Transverse colon (tissue), 4 donors: ENCODE data around the gene POC1B. TPM values are rescaled to one million over a fixed set of nuclear protein-coding genes. Genes with fewer than 3 reads are reported as not detected.

Source experiments
- DNase-seq: peaks from one replicate; pipeline ENCODE4 v3.0.0-alpha.2; 2019
- H3K27ac ChIP-seq, 4 donors: fragments of 200-600 bp; sonication (generic); 2 replicates each; pipeline ENCODE4 v1.5.1; 2016 to 2018; ENCODE audit warnings: inconsistent platforms in 4 of 4
- H3K27me3 ChIP-seq: fragments of 200-600 bp; sonication (generic); 2 replicates; pipeline ENCODE4 v1.5.1; 2017; ENCODE audit warnings: inconsistent platforms
- H3K36me3 ChIP-seq, 4 donors: fragments of 200-600 bp; sonication (generic); 2 replicates each; pipeline ENCODE4 v1.5.1; 2017 to 2019; ENCODE audit warnings: inconsistent platforms in 4 of 4
- H3K4me1 ChIP-seq, 4 donors: fragments of 200-600 bp; sonication (generic); 2 replicates each; pipeline ENCODE4 v1.5.1; 2017 to 2020; ENCODE audit warnings: inconsistent platforms in 4 of 4
- H3K4me3 ChIP-seq, 4 donors: fragments of 200-600 bp; sonication (generic); 1 replicate in 1 of 4; 2 replicates in 3 of 4; pipeline versions ENCODE4 v1.5.1 to v1.6.1; 2017 to 2019; ENCODE audit warnings: inconsistent platforms in 4 of 4
- H3K9me3 ChIP-seq, 2 donors: fragments of 200-600 bp; sonication (generic); 2 replicates each; pipeline ENCODE4 v1.5.1; 2017 to 2019; ENCODE audit warnings: inconsistent platforms in 2 of 2
- EP300 ChIP-seq: sonication (generic); formaldehyde crosslinking; IDR thresholded peaks from one replicate; pipeline ENCODE4 v1.6.1; 2017; ENCODE audit warnings: antibody characterized with exemption, low read depth
- POLR2A ChIP-seq: fragments of 450-650 bp; IDR thresholded peaks from one replicate; pipeline ENCODE4 v1.6.1; 2016; ENCODE audit warnings: antibody characterized with exemption, mild to moderate bottlenecking, moderate library complexity
- POLR2AphosphoS5 ChIP-seq, 3 donors: sonication (generic); formaldehyde crosslinking; IDR thresholded peaks; one replicate each; pipeline ENCODE4 v1.6.1; 2016; ENCODE audit warnings: antibody characterized with exemption in 3 of 3
- WGBS, 2 donors: methylation state at CpG; one replicate each; pipeline ENCODE4 v1.1.5; 2018; ENCODE audit warnings: low coverage in 1 of 2; 5-methylcytosine and 5-hydroxymethylcytosine counted together
- in situ Hi-C, 4 donors: fragments of 200-750 bp; cut with MboI; loops; one replicate each; pipeline versions ENCODE4 v1.15.0 to v1.15.1; 2017; ENCODE audit warnings: low sequenced_read_pairs in 3 of 4, low pct_ligation_motif_present in 1 of 4, low pct_unique_long_range_greater_than_20kb in 1 of 4
- intact Hi-C: fragments of 100-400 bp; cut with DNase I; formaldehyde crosslinking; loops from one replicate; pipeline ENCODE4 v1.15.1; 2023; ENCODE audit warnings: low total_unique reads
- total RNA-seq, 4 donors: library from RNA; depleted of rRNA; stranded (reverse); fragments of >200 nt; gene quantifications; one replicate each; pipeline ENCODE4 v1.1.0, GENCODE V29; 2016
- TF ChIP-seq, protein P1 (sequence below), 5 experiments: fragments of 200-600 bp in 3 of 5; fragments of 450-650 bp in 2 of 5; sonication (generic) in 3 of 5; IDR thresholded peaks; 1 replicate in 2 of 5; 2 replicates in 3 of 5; pipeline ENCODE4 v1.5.1; 2016 to 2017; ENCODE audit warnings: antibody characterized with exemption in 5 of 5, inconsistent platforms in 3 of 5, mild to moderate bottlenecking in 2 of 5, moderate library complexity in 1 of 5

POC1B gene
- total RNA-seq, 4 donors from 2014 or later: 7.8 to 68.5 (median 33.8) TPM

GRCh38 chr12:89437231-89437630 lies 88.6 kb downstream of the POC1B start:
- no peak for DNase-seq
- Histone ChIP-seq H3K4me1 (no peaks in the 10 kb centered on the region), H3K27me3 (no peaks in the 10 kb centered on the region), H3K27ac (no peak overlapping the region), H3K9me3 (no peaks in the 10 kb centered on the region), H3K36me3 (no peaks in the 10 kb centered on the region), H3K4me3 (no peak overlapping the region)
- TF ChIP-seq POLR2AphosphoS5 (IDR thresholded peaks at IDR 0.05) (no peak), POLR2A (no peak), EP300 (no peak)
- TF ChIP-seq, protein P1, sequence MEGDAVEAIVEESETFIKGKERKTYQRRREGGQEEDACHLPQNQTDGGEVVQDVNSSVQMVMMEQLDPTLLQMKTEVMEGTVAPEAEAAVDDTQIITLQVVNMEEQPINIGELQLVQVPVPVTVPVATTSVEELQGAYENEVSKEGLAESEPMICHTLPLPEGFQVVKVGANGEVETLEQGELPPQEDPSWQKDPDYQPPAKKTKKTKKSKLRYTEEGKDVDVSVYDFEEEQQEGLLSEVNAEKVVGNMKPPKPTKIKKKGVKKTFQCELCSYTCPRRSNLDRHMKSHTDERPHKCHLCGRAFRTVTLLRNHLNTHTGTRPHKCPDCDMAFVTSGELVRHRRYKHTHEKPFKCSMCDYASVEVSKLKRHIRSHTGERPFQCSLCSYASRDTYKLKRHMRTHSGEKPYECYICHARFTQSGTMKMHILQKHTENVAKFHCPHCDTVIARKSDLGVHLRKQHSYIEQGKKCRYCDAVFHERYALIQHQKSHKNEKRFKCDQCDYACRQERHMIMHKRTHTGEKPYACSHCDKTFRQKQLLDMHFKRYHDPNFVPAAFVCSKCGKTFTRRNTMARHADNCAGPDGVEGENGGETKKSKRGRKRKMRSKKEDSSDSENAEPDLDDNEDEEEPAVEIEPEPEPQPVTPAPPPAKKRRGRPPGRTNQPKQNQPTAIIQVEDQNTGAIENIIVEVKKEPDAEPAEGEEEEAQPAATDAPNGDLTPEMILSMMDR (IDR thresholded peaks at IDR 0.05): no peak
- intact Hi-C loops: no loop called here
- in situ Hi-C loops: no loop called here
- WGBS, 2 donors: 92 to 94% methylated on average over 4 of the region's 4 CpGs

- TF ChIP-seq POLR2A (no peak), POLR2AphosphoS5 (IDR thresholded peaks at IDR 0.05) (no peak), EP300 (no peak)
- TF ChIP-seq, protein P1 (IDR thresholded peaks at IDR 0.05): no peak
- no peak overlapping the region for H3K4me3 ChIP-seq
- DNase-seq: no peak
- H3K9me3 ChIP-seq: no peaks in the 10 kb centered on the region
- no peaks in the 10 kb centered on the region for H3K36me3 ChIP-seq
- H3K4me1 ChIP-seq: no peaks in the 10 kb centered on the region
- no peaks in the 10 kb centered on the region for H3K27me3 ChIP-seq
- no peak overlapping the region for H3K27ac ChIP-seq
- in situ Hi-C loops (no loop called here), intact Hi-C loops (no loop called here)
- 68 to 93% methylated on average over 6 of the region's 6 CpGs for WGBS, 2 donors
These were observed 89.8 kb downstream of the POC1B start for GRCh38 chr12:89436062-89436461.

DNA sequence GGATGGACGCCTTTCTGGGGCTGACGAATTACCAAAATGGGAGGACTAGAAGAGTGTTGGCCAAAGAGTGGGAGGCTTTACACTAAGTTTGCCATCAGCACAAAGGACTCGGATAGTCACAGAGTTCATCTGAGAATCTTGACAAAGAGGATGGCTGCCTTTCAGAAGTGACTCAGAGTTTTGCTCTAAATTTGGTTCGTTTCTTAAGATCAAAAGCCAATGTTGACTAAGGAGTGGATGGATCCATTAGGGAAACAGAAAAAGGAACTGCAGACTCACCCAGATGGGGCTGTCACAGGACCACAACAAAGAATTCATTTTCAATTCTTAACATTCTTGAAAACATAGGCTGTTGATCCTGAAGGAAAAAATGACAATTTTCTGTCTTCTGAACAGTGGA lies 92.2 kb downstream of the POC1B start:
- Histone ChIP-seq H3K4me1 (no peaks in the 10 kb centered on the region), H3K27ac (no peak overlapping the region), H3K9me3 (no peaks in the 10 kb centered on the region), H3K36me3 (no peaks in the 10 kb centered on the region), H3K27me3 (no peaks in the 10 kb centered on the region), H3K4me3 (no peak overlapping the region)
- 50 to 84% methylated on average over 2 to 4 of the region's 4 CpGs for whole genome bisulfite sequencing, 2 donors
- no peak for DNase-seq
- in situ Hi-C loops (no loop called here), intact Hi-C loops (no loop called here)
- TF ChIP-seq POLR2A (no peak), POLR2AphosphoS5 (IDR thresholded peaks at IDR 0.05) (no peak), EP300 (no peak)
- TF ChIP-seq, protein P1 (IDR thresholded peaks at IDR 0.05): no peak

- in situ Hi-C loops: no loop called here
- no peaks in the 10 kb centered on the region for H3K4me1 ChIP-seq
- no peak for DNase-seq
- H3K27ac ChIP-seq: no peak overlapping the region
- no peaks in the 10 kb centered on the region for H3K27me3 ChIP-seq
- H3K36me3 ChIP-seq: no peaks in the 10 kb centered on the region
- intact Hi-C loops: no loop called here
- no peaks in the 10 kb centered on the region for H3K9me3 ChIP-seq
- 95 to 100% methylated on average over 1 of the region's 1 CpG for WGBS, 2 donors
- H3K4me3 ChIP-seq: no peak overlapping the region
- TF ChIP-seq POLR2A (no peak), EP300 (no peak), POLR2AphosphoS5 (IDR thresholded peaks at IDR 0.05) (no peak)
- TF ChIP-seq, protein P1 (IDR thresholded peaks at IDR 0.05): no peak
These were observed 93.5 kb downstream of the POC1B start for GRCh38 chr12:89432396-89432795.
